Stimulated activated CD4-positive, alpha-beta T cell treated with anti-CD3 and anti-CD28 coated beads, TNF-alpha, amount 100 ng/mL, for 4 hours (primary cell): ENCODE measurements around the gene PRR5.
"Not testable (repeated sequence)": the region's sequence is repeated elsewhere in the genome, so short reads cannot be mapped to it uniquely, and the experiment has no call there.

Experiments
- DNase-seq, 3 experiments: peaks; one replicate each; pipeline ENCODE4 v3.0.0-alpha.2; 2020; ENCODE audit warnings: low read depth in 3 of 3

Gene PRR5

GRCh38 chr22:44701824-44702478 is at the start of gene PRR5:
Gene PRR5 (plus strand): TSS chr22:44702204. CDS start chr22:44702475, 271 bp downstream.
- peak; percentile 61 to 68 (median 67) for DNase-seq

DNA sequence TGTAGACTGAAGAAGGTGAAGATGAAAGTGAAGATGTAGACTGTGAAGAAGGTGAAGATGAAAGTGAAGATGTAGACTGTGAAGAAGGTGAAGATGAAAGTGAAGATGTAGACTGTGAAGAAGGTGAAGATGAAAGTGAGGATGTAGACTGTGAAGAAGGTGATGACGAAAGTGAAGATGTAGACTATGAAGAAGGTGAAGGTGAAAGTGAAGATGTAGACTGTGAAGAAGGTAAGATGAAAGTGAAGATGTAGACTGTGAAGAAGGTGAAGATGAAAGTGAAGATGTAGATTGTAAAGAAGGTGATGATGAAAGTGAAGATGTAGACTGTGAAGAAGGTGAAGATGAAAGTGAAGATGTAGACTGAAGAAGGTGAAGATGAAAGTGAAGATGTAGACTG is 49.1 kb upstream of the PRR5 start:
- not testable (repeated sequence) for DNase-seq

DNA sequence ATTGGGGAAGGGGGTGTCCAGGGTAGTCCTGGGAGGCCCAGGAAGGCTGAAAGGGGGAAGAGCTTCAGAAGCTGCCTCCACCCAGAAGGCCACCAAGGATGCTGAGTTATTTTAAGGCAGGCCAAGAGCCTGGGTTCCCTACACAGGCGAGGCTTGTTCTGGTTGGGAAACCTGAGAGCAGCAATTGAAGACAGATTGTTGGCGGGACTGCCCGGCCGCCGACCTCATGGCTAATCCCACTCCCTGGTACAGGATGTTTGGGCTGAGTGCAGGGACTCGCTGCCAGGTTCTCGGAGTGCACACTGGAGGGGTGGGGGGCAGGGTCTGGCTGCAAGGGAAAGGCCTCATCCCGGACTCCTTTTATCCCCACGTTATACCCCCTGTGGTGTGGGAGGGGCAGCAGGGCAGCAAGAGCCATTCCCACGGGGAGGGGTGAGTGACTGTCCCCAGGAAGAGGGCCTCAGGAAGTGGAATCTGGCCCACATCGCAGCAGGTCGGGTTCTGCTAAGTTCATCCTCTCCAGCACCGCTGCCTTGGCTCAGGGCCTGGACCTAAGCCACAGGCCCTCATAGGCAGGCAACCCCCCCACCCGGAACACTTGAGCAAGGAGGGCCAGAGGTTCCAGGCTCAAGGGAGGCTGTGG is 43.6 kb upstream of the PRR5 start:
- DNase-seq: no peak

- DNase-seq: no peak
Measured at GRCh38 chr22:44659140-44659539, 42.9 kb upstream of the PRR5 start.

- DNase-seq: no peak
Measured at GRCh38 chr22:44660051-44660830, 41.8 kb upstream of the PRR5 start.

DNA sequence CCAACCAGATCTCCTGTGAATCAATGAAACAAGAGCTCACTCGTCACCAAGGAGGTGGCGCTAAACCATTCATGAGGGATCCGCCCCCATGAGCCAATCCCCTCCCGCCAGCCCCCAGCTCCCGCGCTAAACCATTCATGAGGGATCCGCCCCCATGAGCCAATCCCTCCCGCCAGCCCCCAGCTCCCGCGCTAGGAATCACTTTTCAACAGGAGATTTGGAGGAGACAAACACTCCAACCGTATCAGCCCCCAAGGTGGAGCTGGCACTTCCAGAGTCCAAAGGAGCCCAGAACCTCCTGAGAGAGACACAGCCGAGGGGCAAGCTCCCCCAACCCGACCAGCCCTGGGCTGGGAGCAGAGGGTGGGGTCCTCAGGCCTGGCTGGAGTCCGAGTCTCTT is 40.9 kb upstream of the PRR5 start:
- no peak for DNase-seq

DNA sequence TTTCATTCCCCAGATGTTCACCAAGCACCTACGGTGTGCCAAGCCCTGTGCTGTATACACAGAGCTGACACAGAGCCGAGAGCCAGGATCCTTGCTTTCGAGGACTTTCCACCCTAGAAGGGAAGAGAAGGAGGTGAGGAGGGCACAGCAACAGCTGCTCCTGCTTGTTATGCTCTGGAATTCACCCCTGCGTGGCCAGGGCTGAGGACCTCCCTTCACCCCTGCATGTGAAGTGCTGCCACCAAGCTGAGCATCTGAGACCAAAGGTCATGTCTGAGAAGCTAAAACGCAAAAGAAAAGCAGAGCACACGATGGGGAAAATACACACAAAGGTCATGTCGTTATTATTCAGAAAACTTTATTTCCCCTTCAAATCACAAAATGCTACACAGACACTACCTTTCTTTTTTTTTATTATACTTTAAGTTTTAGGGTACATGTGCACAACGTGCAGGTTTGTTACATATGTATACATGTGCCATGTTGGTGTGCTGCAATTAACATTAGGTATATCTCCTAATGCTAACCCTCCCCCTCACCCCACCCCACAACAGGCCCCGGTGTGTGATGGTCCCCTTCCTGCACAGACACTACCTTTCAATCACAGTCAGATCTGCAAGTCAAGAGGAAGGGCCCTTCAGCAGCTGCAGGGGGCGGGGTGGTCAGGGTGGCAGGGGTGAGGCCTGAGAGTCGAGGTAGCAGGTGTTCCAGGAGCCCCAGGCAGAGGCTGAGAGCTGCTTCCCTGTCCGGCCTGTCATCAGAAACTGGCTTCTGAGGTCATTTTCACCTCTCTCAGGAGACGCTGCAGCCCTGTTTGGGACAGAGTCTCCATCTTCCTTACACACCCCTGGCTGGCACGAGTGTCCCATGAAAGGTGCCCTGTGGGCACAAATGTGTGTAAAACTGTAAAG is 40.1 kb upstream of the PRR5 start:
- DNase-seq: no peak

DNA sequence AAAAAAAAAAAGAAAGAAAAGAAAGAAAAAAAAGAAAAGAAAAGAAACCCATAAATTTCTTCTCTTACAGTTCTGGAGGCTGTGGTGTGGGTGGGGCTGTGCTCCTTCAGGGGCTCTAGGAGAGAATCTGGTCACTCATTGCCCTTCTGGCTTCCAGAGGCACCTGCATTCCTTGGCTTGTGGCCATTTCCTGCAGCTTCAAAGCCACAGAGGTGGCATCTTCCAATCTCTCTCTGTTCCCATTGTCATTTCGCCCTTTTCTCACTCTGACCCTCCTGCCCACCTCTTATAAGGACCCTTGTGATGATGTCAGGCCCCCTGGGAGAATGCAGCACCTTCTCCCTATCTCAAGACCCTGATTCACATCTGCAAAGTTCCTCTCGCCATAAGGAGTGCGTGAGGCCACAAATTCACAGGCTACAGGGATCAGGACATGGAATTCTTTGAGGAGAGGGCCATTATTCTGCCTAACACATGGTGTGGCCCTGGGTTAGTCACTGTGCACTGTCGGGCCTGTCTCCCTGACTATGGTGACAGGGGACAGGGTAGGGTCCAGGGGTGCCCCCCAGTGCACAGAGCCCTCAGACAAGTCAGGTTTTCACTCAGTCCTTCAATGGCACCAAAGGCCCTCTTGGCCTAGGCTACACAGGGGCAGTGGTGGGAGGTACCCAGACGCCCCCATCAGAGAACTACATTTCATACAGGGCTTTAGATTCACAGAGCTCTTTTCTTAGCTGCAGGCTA is 38.6 kb upstream of the PRR5 start:
- DNase-seq: no peak

GRCh38 chr22:44664149-44664548 is 37.9 kb upstream of the PRR5 start:
- DNase-seq: peak in 2 of 3 experiments; percentile 10 to 20

GRCh38 chr22:44665115-44665514 is 36.9 kb upstream of the PRR5 start:
- no peak for DNase-seq

- no peak for DNase-seq
Measured at GRCh38 chr22:44666207-44666585, 35.8 kb upstream of the PRR5 start.

- DNase-seq: no peak
Measured at GRCh38 chr22:44667276-44667675, 34.7 kb upstream of the PRR5 start.

GRCh38 chr22:44667829-44668189 is 34.2 kb upstream of the PRR5 start:
- DNase-seq: peak in 1 of 3 experiments; percentile 38

- peak in 2 of 3 experiments; percentile 30 to 35 for DNase-seq
Measured at GRCh38 chr22:44668190-44668885, 33.7 kb upstream of the PRR5 start.

DNA sequence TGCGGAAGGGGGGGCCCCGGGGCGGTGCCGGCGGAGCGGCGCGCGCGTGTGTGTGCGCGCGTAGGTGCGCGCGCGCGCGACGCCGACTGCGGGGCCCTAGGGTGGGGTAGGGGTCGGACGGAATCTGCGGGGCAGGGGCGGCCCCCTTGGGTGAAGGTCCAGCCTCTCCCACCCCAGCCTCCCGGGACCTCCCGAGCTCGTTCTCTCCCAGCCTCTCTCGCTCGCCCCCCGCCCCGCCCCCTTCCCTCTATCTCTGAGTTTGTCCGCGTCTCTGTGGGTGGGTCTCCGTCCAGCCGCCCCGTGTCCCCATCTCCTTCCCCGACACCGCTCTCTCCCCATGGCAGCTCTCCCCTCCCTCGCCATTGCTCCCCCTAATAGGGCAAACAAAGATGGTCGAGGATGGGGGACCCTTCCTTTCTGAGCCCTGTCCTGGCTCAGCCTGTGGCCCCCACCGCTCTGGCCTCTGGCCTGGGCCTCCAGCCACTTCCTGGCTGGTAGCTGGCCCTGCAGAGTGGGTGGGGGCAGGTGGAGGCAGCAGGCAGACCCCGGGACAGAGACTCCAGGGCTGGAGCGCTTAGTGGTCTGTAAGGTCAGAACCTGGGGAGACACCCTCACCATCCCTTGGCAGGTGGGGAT is 33.0 kb upstream of the PRR5 start:
- no peak for DNase-seq

- no peak for DNase-seq
Measured at GRCh38 chr22:44669561-44669976, 32.4 kb upstream of the PRR5 start.

GRCh38 chr22:44670220-44670988 is 31.6 kb upstream of the PRR5 start:
- no peak for DNase-seq

- DNase-seq: no peak
Measured at GRCh38 chr22:44671742-44672141, 30.3 kb upstream of the PRR5 start.

- no peak for DNase-seq
Measured at GRCh38 chr22:44672632-44673031, 29.4 kb upstream of the PRR5 start.
